ENCODE results near the gene KLHL29. TPM values are rescaled to one million over a fixed set of nuclear protein-coding genes. Genes with fewer than 3 reads are reported as not detected.

The KLHL29 gene
- total and polyA plus RNA-seq, 10 of the 15 experiments (the other 5 are each of a cell fraction or from before 2014, with no cell fraction given): 1.4 to 19.5 (median 6.1) TPM

- H3K27ac ChIP-seq (ENCODE audit: control insufficient read depth, insufficient read depth): no peak overlapping the region
- H3K4me2 ChIP-seq (ENCODE audit: control insufficient read depth, insufficient read depth): no peak overlapping the region
- DNase-seq (ENCODE audit: low read depth, low spot score): no peak
- H2AFZ ChIP-seq (ENCODE audit: control insufficient read depth, low read depth, low read length): no peak overlapping the region
- H3K4me1 ChIP-seq (ENCODE audit: control insufficient read depth, insufficient read depth, low read length): peaks cover 16% of the 10 kb centered on the region
- H3K9ac ChIP-seq (ENCODE audit: control insufficient read depth, insufficient read depth, low read length): no peak overlapping the region
- no TSS peak for BruUV-seq (replicated peaks)
- intact Hi-C loops (cut with micrococcal nuclease; ENCODE audit: unreplicated experiment): no loop called here
- ChIA-PET RAD21 (ENCODE audit: unreplicated experiment) (interaction anchor here (1.0 kb wide), 1 partner anchor 25 kb away, joined by 3 read pairs; no protein-coding TSS in a partner anchor), CTCF (interaction anchor here (0.6 to 2.7 kb wide), 8 partner anchors 10 to 151 kb away, joined by 3 to 10 read pairs (median 6); no protein-coding TSS in a partner anchor), POLR2A (interaction anchor here (0.6 kb wide), 1 partner anchor 8 kb away, joined by 3 read pairs; no protein-coding TSS in a partner anchor), SMC1A (ENCODE audit: uncharacterized antibody, unreplicated experiment) (no interaction called here)
- H3K27me3 ChIP-seq (replicated peaks in 1 of 2; ENCODE audit: control insufficient read depth in 2 of 2, insufficient read depth in 2 of 2, low read length in 1 of 2): no peaks in the 10 kb centered on the region
- ATAC-seq: no peak; the same call in 2 of the 3 replicates
- TF ChIP-seq, protein P1, sequence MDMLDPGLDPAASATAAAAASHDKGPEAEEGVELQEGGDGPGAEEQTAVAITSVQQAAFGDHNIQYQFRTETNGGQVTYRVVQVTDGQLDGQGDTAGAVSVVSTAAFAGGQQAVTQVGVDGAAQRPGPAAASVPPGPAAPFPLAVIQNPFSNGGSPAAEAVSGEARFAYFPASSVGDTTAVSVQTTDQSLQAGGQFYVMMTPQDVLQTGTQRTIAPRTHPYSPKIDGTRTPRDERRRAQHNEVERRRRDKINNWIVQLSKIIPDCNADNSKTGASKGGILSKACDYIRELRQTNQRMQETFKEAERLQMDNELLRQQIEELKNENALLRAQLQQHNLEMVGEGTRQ (IDR thresholded peaks at IDR 0.05; ENCODE audit: borderline replicate concordance, low read depth, low read length): no peak
- TF ChIP-seq, protein P2, sequence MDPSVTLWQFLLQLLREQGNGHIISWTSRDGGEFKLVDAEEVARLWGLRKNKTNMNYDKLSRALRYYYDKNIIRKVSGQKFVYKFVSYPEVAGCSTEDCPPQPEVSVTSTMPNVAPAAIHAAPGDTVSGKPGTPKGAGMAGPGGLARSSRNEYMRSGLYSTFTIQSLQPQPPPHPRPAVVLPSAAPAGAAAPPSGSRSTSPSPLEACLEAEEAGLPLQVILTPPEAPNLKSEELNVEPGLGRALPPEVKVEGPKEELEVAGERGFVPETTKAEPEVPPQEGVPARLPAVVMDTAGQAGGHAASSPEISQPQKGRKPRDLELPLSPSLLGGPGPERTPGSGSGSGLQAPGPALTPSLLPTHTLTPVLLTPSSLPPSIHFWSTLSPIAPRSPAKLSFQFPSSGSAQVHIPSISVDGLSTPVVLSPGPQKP (IDR thresholded peaks at IDR 0.05; ENCODE audit: low read depth, low read length): no peak
- no peak for TF ChIP-seq TCF12 (IDR thresholded peaks at IDR 0.05; ENCODE audit: low read depth, low read length)
- no peak for TF ChIP-seq EGR1 (IDR thresholded peaks at IDR 0.05; ENCODE audit: borderline replicate concordance in 1 of 2, low read depth in 2 of 2, low read length in 2 of 2)
- TF ChIP-seq, protein P3, sequence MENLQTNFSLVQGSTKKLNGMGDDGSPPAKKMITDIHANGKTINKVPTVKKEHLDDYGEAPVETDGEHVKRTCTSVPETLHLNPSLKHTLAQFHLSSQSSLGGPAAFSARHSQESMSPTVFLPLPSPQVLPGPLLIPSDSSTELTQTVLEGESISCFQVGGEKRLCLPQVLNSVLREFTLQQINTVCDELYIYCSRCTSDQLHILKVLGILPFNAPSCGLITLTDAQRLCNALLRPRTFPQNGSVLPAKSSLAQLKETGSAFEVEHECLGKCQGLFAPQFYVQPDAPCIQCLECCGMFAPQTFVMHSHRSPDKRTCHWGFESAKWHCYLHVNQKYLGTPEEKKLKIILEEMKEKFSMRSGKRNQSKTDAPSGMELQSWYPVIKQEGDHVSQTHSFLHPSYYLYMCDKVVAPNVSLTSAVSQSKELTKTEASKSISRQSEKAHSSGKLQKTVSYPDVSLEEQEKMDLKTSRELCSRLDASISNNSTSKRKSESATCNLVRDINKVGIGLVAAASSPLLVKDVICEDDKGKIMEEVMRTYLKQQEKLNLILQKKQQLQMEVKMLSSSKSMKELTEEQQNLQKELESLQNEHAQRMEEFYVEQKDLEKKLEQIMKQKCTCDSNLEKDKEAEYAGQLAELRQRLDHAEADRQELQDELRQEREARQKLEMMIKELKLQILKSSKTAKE (IDR thresholded peaks at IDR 0.05; ENCODE audit: low read depth, poor library complexity, severe bottlenecking): no peak
- no peak for TF ChIP-seq RFX5 (IDR thresholded peaks at IDR 0.05; ENCODE audit: low read depth, low read length)
- FAIRE-seq: no peak
- H3K79me2 ChIP-seq (ENCODE audit: control insufficient read depth, insufficient read depth, low read length): no peaks in the 10 kb centered on the region
- H3K4me3 ChIP-seq: no peak overlapping the region
- in situ Hi-C loops (cut with MboI): no loop called here
- H3K9me3 ChIP-seq (replicated peaks; ENCODE audit: control insufficient read depth, insufficient read depth, low read length): no peaks in the 10 kb centered on the region
- H4K20me1 ChIP-seq (ENCODE audit: control insufficient read depth, insufficient read depth): no peaks in the 10 kb centered on the region
- 56% methylated on average over 8 of the region's 8 CpGs for WGBS (ENCODE audit: insufficient coverage, insufficient replicate concordance, low lambda C conversion rate, missing lambda C conversion rate)
- H3K36me3 ChIP-seq (ENCODE audit: control insufficient read depth in 2 of 2, insufficient read depth in 2 of 2, low read length in 1 of 2): no peaks in the 10 kb centered on the region
These were observed 34.1 kb upstream of the KLHL29 start for GRCh38 chr2:23350792-23351355.
